Measurements from ENCODE around the gene SDR9C7. TPM values are rescaled to one million over a fixed set of nuclear protein-coding genes. Genes with fewer than 3 reads are reported as not detected.

The SDR9C7 gene
- total and polyA plus RNA-seq, 2 experiments from 2014 or later: not detected

GRCh38 chr12:56898938-56899337 is 35.3 kb downstream of the SDR9C7 start (continued):
- TF ChIP-seq ZNF462 (CRISPR knock-in tag; IDR thresholded peaks at IDR 0.05) (no peak), ZNF114 (CRISPR knock-in tag; IDR thresholded peaks at IDR 0.05) (no peak), REST (IDR thresholded peaks at IDR 0.05; ENCODE audit: unreplicated experiment) (no peak), STAT1 (IDR thresholded peaks at IDR 0.05; ENCODE audit: unreplicated experiment) (no peak)

DNA sequence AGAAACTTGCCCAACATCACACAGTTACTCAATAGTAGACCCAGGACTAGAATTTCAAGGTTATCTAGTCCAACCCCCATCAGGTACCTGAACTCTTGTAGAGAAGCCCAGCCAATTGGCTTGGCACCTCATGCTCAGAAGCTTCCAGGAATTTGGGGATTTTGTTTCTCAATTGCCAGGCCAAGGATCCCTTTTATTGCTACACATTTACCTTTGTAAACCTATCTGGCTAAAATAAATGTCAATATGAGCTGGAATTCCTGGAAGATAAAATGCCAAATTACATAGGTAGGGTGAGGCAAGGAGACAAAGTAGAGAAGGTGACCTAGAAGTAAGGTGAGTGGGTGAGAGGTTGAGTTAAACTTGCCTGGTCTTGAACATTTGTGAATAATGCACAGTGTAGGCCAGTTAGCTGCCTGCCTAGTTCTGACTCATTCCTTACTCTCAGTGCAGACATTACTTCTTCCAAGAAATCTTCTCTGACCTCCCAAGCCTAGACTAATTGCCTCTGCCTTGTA is 36.3 kb downstream of the SDR9C7 start:
- H3K4me1 ChIP-seq (ENCODE audit: insufficient read depth): no peaks in the 10 kb centered on the region
- H3K27ac Mint-ChIP-seq: no peak overlapping the region
- peaks cover 7% of the 10 kb centered on the region for H3K36me3 Mint-ChIP-seq (ENCODE audit: low read depth)
- no peaks in the 10 kb centered on the region for H3K27me3 ChIP-seq (ENCODE audit: insufficient read depth)
- no peaks in the 10 kb centered on the region for H3K79me2 ChIP-seq (replicated peaks; ENCODE audit: insufficient read depth)
- H3K36me3 ChIP-seq (ENCODE audit: insufficient read depth): no peaks in the 10 kb centered on the region
- peaks cover 52% of the 10 kb centered on the region for H3K9me3 Mint-ChIP-seq
- H3K27ac ChIP-seq (ENCODE audit: low read depth): no peak overlapping the region
- H3K9me2 ChIP-seq (ENCODE audit: insufficient read depth): no peaks in the 10 kb centered on the region
- no peaks in the 10 kb centered on the region for H3K4me1 Mint-ChIP-seq
- ATAC-seq: no peak
- H3K27me3 Mint-ChIP-seq (ENCODE audit: insufficient read depth, low read depth, poor library complexity): peaks cover 3% of the 10 kb centered on the region
- H4K20me1 ChIP-seq (replicated peaks; ENCODE audit: insufficient read depth): no peaks in the 10 kb centered on the region
- DNase-seq (ENCODE audit: low spot score): no peak
- H3K4me3 Mint-ChIP-seq: no peak overlapping the region
- H3K4me2 ChIP-seq: no peak overlapping the region
- H3F3A ChIP-seq (replicated peaks; ENCODE audit: low read depth): no peaks in the 10 kb centered on the region
- H3K4me3 ChIP-seq: no peak overlapping the region
- no peak overlapping the region for H2AFZ ChIP-seq
- no peak for TF ChIP-seq ZNF114 (CRISPR knock-in tag; IDR thresholded peaks at IDR 0.05)
- TF ChIP-seq STAT1 (IDR thresholded peaks at IDR 0.05; ENCODE audit: unreplicated experiment): no peak
- TF ChIP-seq ZNF462 (CRISPR knock-in tag; IDR thresholded peaks at IDR 0.05): no peak
- TF ChIP-seq CREB1 (CRISPR knock-in tag; IDR thresholded peaks at IDR 0.05; ENCODE audit: low read depth): no peak
